HG03521 (cell line): Measurements from ENCODE around the gene CDK4.
"Not testable (repeated sequence)": the region's sequence is repeated elsewhere in the genome, so short reads cannot be mapped to it uniquely, and the experiment has no call there.

Experiments
- ATAC-seq: cut with Tn5 transposase; IDR thresholded peaks from one replicate; pipeline ENCODE4 v1.9.1; 2021; ENCODE audit warnings: mild to moderate bottlenecking, moderate library complexity; ENCODE audit not compliant: unreplicated experiment

The CDK4 gene

DNA sequence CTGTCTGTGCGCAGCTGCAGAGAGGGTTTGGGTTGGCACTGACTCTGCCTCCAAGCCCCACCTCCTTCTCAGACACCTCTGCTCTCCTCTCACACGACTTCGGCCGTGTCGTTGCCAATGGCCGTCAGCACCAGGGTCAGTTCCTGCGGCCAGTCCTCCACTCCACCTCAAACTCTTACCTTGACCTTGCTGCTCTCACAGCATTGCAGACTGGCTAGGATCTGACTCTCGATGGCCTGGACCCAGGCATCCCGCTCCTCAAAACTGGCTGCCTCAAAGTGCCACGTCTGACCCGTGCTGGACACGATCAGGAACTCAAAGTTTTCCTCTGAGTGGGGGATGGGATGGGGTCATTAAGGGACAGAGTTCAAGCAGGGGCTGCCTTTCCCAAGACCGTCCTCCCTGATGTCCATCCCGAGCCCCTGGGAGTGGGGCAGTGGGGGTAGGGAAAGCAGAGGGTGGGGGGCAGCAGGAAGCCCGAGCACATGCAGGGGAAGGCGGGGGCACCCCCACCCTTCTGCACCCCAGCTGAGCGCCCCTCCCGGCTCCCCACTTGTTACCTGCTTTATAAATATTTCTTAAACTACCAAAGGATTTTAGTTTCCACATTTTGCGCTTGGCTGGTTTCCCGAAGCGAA lies 24.2 kb downstream of the CDK4 start:
- no peak for ATAC-seq

DNA sequence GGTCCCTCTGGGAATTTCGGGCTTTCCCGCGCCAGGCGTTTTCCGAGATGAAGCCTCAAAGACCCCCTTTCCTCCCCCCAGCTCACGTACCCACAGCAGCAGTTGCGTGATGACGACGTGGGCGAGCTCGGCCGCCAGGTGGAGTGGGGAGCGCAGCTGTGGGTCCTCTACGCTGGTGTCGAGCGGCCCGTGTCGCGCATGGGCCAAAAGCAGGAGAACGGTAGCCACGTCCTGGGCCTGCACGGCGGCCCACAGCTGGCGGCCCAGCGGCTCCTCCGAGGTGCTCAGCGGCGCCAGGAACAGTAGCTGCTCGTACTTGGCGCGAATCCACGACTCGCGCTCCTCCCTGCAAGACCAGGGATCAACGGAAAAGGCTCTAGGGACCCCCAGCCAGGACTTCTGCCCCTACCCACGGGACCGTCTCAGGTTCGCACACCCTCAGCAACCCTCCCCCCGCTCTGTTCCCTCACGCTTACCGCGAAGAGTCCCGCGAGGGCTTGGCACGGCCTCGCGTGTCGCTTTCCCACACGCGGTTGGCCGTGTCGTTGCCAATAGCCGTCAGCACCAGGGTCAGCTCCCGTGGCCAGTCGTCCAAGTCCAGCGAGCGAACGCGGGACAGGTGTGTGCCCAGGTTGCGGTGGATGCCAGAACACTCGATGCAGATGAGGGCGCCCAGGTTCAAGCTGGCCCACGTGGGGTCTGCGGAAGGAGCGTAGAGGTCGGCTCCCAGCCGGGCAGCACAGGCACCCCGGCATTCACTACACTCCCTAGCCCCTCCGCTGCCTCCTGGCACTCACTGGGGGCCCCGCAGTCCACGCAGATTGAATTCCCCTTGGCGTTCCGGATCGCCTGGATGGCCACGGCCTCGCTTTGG lies 25.0 kb downstream of the CDK4 start:
- ATAC-seq, result no peak

DNA sequence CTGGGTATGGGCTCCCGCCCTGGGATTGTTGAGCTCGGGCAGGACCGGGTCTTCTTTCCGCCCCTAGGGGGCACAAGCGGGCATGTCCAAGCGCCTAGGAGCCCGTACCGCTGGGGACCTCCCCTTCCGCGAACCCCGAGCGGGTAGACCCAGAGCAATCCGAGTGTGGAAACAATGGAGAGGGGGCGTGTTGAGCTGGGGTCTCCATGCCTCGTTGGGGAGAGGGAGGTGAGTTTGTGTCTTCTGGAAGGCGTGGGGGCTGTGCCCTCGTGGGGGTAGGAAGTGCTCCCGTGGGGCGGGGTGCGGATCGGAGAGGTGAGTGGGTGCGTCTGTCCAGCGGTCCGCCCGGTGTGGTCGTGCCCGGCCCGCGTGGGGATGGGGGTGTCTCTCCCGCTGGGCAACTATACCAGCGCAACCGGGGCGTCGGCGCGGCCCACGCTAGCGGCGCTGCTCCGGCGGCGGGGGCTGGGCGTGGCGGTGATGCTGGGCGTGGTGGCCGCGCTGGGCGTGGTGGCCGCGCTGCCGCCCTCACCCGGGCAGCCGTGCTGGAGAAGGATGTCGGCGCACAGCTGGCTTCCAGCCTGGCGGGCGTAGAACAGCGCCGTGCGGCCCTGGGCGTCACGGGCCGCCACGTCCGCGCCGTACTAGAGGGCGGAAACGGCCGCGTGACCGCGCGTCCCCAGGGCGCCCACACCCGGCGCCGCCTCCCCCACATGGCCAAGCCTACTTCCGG lies 25.8 kb downstream of the CDK4 start:
- no peak for ATAC-seq

DNA sequence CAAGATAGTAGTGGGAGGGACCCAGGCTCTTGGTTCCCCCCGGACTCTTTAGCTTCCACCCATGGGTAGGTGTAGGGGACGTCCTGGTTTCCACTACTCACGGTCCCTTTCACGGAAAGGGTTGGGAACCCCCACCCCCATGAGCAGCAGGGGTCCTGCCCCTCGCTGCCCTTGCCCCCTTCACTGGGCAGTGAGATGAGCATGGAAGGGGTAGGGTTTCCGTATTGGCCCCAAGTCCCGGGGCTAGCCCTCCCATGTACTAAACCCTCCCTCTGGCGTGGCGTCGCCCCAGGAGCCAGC lies 26.3 kb downstream of the CDK4 start:
- no peak for ATAC-seq

DNA sequence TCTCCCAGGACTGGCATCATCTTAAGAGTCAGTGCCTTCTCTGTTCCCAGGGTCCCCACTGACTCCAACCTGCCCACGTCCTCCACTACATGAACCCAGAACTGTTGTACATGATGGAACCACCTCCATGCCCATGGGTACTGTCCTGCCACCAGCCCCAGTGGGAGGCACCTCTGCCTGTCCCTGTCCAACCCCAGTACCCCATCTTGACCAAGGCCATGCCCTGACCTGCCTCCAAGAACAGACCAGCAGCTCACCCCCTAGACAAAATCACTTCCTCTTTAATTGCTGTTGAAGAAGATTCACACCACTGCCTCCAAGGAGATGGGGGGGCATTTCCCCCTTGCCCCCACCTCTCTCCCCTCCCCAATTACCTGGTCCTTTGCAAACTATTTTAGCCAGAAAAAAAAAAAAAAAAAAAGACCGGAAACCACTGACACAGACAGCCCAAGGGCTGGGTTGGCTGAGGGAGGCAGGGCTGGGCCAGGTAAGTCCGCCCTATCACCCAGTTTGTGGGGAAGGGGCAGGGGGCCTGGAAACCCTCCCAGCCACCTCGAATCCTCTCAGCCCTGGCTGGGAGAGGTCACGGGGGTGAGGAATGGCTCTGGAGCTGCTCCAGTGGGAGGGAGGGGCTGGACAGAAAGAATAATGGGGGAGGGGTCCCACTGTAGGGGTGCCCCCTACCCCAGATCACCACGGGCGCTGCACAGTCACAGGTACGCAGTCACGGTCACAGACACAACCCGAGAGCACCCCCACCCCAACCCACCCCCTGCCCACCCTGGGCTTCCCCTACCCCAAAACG lies 27.0 kb downstream of the CDK4 start:
- ATAC-seq, result no peak

DNA sequence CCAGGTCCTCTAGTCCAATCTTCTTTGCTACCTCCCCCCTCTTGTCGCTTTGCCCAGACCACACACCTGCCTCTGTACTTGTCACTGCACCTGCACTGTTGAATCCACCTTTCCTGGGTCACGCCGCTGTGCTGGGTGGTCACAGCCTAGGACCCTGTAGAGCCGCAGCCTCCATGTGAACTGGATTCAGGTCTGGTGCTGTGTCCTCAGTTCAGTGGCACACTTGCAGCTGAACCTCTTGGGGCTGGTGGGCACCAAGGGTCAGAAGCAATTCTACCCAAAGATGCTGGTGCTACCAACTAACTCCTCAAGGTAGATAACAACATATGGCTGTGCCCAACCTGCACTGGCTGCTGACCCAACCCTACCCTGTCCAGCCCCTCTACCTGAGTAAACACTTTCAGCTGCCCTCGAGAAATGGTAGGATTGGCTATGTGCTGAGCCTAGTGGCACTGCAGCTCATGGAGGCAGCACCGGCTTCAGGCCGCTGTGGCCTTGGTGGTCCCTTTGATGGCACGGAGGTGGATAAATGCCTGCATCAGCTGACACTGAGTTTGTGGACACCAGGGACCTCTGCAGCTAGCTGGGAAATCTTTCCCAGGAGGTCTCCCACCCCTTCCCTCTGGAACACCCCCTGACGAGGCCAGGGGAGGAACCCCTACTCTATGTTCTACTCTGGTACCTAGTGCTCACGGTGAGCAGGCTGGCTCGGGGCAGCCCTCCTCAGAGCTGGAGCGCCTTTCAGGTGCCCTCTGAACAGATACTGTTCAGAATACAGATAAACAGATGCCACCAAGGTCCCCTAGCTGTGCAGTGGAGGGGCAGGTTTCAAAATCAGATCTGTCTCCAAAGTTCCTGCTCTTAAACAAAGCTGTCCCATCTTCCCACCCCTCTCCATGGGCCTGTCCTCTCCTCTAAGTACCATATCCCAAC lies 27.8 kb downstream of the CDK4 start:
- ATAC-seq, result no peak

DNA sequence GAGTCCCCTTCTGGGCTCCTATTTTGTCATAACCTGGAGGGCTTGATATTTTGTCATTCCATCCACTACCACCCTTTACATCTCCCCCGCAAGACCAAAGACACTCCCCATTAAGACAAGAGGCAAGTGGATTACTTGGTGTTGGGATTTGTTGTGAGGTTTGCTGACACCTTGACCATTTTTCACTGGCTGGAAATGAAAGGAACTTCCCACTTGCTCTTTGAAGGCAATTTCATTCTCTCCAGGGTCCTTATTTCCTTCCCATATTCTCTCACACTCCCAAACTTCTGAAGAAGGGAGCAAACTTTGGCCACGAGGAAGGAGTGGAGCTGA lies 28.5 kb downstream of the CDK4 start:
- no peak for ATAC-seq

DNA sequence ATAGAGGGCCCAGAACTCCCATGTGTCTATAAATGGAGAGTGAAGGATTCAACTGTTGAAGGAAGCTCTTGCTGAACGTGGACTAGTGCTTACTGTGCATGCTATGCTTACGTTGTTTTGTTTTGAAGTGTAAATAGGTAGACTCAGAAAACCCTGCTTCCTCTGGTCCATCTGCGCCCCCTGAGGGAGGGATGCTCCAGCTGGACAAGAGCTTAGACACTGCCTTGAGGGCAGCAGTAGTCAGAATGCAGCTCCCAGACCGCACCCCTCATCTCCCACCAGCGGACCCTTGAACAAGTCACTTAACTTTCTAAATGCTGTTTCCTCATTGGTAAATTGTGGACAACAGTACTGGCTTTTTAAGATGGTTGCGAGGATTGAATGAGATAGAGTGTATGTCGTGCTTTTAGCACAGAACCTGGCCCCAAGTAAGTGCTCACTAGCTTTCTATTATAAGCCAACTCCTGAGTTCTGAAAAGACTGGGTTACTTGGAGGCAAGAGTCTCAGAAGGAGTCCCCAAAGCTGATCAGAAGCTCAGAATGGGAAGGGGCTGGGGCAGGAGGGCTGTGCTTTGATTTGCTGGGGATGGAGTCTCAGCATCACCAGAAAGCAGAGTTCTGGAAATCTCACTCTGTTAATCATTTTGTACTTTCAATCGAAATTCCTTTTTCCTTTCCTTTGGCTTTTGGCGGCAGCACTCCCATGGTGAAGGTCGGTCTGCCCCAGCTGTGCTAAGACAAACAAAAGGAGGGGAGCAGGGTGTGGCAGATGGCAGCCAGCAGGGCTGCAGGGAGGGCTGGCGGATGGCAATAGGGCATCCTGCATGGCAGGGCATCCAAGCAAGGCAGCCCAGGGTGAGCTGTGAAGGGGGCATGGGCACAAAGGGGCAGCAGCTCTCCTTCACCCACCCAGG lies 29.1 kb downstream of the CDK4 start:
- no peak for ATAC-seq

DNA sequence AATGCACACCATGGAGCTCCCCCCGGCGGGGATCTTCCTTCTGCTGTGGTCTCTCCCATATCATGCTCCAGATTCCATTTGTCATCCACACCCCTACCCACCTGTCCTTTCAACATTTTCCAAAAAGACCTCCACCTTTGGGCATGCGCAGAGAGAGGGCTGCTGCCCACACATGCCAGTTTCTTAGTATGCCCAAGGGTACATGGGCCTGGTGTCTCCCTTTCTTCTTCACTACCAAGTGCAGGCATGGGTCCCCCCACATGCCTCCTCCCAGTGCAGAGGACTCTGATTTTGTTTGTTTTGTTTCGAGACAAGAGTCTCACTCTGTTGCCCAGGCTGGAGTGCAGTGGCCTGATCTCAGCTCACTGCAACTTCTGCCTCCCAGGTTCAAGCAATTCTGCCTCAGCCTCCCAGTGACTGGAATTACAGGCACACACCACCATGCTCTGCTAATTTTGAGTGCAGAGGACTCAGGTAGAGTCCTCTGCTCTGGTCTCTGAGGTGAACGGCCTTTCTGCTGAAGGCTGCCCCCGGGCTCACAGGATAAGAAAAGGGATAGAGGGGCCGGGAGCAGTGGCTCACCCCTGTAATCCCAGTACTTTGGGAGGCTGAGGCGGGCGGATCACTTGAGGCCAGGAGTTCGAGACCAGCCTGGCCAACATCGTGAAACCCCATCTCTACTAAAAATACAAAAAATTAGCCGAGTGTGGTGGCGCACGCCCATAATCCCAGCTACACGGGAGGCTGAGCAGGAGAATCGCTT lies 30.1 kb downstream of the CDK4 start:
- not testable (repeated sequence) for ATAC-seq

DNA sequence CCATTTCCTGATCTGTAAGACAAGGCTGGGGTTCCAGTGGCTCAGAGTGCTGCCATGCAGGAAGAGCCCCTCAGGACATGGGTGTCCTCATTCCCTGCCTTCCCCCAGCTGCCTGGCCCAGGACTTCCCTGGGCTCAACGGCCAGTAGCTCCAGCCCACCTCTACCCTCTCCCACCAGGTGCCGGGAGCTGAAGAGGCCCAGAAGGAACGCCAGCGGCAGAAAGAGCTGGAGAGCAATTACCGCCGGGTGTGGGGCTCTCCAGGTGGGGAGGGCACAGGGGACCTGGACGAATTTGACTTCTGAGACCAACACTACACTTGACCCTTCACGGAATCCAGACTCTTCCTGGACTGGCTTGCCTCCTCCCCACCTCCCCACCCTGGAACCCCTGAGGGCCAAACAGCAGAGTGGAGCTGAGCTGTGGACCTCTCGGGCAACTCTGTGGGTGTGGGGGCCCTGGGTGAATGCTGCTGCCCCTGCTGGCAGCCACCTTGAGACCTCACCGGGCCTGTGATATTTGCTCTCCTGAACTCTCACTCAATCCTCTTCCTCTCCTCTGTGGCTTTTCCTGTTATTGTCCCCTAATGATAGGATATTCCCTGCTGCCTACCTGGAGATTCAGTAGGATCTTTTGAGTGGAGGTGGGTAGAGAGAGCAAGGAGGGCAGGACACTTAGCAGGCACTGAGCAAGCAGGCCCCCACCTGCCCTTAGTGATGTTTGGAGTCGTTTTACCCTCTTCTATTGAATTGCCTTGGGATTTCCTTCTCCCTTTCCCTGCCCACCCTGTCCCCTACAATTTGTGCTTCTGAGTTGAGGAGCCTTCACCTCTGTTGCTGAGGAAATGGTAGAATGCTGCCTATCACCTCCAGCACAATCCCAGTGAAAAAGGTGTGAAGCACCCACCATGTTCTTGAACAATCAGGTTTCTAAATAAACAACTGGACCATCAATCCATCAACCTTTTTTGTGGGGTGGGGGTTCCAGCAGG lies 31.2 kb downstream of the CDK4 start:
- no peak for ATAC-seq

DNA sequence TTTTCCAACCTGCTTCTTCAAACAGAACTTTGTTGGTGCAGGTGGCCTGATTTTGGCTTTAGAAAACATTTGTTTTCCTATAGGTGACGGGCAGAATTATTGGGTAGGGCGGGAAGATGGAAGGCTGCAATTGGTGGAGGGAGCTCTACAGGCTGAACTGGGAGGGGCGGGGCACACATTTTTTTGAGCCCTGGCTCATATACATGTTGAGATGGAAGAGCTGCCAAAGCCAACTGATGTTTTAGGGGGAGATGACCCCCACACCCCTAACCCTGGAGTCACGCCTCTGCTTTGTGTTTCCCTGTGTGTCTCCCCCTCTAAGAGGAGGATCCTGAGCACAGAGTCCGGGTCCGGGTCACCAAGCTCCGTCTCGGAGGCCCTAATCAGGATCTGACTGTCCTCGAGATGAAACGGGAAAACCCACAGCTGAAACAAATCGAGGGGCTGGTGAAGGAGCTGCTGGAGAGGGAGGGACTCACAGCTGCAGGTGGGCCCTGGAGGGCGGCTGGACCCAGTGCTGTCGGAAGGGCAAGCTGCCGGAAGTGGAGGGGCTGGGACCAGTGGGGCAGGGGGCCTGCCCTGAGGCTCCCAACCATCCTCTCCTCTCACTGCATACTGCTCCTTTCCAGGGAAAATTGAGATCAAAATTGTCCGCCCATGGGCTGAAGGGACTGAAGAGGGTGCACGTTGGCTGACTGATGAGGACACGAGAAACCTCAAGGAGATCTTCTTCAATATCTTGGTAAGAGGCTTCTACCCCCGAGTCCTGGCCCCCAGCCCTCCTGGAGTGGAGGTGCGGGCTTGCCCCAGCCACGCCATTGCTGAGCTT lies 32.1 kb downstream of the CDK4 start:
- ATAC-seq, result no peak

DNA sequence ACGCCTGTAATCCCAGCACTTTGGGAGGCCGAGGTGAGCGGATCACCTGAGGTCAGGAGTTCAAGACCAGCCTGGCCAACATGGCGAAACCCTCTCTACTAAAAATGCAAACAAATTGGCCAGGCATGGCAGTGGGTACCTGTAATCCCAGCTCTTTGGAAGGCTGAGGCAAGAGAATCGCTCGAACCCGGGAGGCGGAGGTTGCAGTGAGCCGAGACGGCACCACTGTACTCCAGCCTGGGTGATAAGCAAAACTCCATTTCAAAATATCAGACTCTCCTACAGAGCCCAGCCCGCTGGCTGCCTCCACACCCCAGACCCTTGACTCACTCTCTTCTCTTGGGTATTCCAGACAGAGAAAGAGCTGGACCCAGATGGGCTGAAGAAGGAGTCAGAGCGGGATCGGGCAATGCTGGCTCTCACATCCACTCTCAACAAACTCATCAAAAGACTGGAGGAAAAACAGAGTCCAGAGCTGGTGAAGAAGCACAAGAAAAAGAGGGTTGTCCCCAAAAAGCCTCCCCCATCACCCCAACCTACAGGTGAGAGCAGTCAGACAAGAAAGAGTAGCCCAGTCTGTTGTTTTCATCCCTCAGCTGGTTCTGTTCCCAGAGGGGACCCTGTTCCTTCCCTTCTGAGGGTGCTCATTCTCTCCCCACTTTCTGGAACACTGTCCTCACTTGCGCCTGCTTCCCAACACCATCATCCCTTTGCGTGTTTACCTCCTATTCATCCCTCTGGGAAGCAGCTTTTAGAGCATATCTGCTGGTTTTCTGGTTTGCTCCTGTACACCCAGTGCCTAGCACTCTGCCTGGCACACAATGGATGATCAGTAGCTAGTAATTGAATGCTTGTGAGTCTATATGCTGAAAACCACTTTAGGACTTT lies 33.2 kb downstream of the CDK4 start:
- ATAC-seq, result no peak

DNA sequence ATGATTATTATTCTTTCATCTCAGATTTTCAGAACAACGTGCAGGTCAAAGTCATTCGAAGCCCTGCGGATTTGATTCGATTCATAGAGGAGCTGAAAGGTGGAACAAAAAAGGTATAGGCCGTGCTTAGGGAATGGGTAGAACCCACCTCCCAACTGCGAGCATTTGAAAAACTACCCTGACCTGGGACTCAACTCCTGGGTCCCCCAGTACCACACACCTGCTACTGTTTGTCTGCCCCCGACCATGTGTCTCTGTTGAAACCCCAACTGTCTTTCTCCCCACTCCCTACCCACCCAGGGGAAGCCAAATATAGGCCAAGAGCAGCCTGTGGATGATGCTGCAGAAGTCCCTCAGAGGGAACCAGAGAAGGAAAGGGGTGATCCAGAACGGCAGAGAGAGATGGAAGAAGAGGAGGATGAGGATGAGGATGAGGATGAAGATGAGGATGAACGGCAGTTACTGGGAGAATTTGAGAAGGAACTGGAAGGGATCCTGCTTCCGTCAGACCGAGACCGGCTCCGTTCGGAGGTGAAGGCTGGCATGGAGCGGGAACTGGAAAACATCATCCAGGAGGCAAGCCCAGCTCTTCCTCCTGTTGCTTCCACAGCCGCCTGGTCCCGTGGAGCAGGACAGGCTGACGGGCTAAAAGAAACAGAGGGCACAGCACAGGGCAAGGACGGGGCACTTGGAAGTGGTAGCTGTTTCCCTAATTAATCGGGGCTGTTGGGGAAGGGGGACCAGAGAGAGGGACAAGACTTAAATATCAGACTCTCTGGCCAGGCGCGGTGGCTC lies 34.1 kb downstream of the CDK4 start:
- no peak for ATAC-seq

DNA sequence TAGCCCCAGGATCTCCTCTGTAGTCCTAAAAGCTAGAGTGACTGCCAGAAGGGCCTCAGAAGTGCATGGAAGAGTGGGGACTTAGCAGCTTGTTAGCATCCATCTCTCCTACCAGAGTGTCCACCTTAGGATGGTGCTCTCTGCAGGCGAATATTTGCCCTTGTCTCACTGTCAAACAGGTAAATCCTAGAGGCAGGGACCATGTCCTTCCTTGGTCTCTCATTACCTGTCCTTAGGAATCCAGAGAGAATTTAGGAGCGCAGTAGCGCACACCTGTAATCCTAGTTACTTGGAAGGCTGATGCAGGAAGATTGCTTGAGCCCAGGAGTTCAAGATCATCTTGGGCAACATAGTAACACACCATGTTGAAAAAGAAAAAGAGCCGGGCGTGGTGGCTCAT lies 35.0 kb downstream of the CDK4 start:
- no peak for ATAC-seq

DNA sequence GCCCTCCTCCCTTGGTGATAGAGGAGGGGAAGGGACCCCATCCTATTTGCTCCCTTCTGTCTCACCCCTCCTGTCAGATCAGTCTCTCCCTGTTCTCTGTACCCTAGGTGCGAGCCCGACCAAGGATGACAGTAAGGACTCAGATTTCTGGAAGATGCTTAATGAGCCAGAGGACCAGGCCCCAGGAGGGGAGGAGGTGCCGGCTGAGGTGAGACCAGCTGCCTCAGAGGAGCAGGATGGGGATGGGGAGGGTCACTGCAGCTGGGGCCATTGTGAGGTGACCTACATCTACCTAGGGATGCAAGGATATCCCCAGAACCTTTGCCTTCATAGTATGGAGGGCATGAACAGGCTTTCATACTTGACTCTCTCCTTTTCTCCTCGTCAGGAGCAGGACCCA lies 35.8 kb downstream of the CDK4 start:
- ATAC-seq, result no peak
